ENCODE results near the gene SLC12A1.

DNA sequence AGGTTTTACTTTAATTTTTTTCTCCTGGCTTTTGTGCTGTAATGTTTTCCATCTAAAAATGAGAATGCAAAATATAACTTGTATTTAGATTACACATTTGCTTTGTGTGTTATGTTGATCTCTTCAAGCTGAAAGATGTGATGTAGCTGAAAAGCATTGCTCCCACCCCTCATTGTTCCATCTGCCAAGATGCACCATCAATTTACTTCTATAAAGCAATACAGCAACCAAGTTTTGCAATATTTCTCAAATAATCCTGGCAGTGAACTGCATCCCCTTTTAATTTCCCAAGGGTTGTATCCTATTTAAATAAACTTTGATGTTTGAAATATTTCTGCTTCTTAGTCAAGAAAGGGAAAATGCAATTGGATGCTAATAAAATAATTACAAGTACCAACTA is 72.6 kb downstream of the SLC12A1 start:
- TF ChIP-seq, protein P1, sequence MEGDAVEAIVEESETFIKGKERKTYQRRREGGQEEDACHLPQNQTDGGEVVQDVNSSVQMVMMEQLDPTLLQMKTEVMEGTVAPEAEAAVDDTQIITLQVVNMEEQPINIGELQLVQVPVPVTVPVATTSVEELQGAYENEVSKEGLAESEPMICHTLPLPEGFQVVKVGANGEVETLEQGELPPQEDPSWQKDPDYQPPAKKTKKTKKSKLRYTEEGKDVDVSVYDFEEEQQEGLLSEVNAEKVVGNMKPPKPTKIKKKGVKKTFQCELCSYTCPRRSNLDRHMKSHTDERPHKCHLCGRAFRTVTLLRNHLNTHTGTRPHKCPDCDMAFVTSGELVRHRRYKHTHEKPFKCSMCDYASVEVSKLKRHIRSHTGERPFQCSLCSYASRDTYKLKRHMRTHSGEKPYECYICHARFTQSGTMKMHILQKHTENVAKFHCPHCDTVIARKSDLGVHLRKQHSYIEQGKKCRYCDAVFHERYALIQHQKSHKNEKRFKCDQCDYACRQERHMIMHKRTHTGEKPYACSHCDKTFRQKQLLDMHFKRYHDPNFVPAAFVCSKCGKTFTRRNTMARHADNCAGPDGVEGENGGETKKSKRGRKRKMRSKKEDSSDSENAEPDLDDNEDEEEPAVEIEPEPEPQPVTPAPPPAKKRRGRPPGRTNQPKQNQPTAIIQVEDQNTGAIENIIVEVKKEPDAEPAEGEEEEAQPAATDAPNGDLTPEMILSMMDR (conservative IDR thresholded peaks at IDR 0.05 in 1 of 2, IDR thresholded peaks at IDR 0.05 in 1 of 2; ENCODE audit: extremely low read depth in 1 of 2, insufficient read depth in 1 of 2, low read depth in 1 of 2, low read length in 2 of 2) = no peak
- TF ChIP-seq EZH2 (IDR thresholded peaks at IDR 0.05; ENCODE audit: borderline replicate concordance, low read length) = no peak

Data from mammary epithelial cell (primary cell).